ENCODE data around the gene CD200.

CD200 gene, protein sequence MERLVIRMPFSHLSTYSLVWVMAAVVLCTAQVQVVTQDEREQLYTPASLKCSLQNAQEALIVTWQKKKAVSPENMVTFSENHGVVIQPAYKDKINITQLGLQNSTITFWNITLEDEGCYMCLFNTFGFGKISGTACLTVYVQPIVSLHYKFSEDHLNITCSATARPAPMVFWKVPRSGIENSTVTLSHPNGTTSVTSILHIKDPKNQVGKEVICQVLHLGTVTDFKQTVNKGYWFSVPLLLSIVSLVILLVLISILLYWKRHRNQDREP

DNA sequence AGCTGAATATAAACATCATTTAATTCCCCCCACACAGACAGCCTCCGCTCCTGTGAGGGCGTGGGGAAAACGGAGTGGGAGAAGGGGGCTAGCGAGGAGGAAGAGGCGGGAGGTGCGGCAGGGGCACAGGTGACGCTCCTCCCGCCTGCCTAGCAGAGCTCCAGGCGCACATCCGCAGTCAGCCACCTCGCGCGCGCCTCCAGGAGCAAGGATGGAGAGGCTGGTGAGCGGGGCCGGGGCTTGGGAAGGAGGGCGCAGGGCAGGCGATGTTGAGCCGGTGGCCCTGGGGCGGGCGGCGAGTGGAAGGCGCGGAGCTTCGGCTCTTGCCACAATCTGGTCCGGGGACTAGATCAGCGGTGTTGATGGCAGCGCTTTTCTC lies at the start of gene CD200:
Gene CD200 (plus strand): TSS at position 155 of the 379 bp plus-strand sequence. CDS start 57 bp downstream, at position 212.
- Histone ChIP-seq H3K9ac (ENCODE audit: low read depth, low read length) (peak within 1 kb of the TSS; percentile 97), H3K9me3 (ENCODE audit: control insufficient read depth, insufficient read depth, low read length) (no peaks in the 10 kb centered on the region; the same call in 1 of the 2 replicates)

DNA sequence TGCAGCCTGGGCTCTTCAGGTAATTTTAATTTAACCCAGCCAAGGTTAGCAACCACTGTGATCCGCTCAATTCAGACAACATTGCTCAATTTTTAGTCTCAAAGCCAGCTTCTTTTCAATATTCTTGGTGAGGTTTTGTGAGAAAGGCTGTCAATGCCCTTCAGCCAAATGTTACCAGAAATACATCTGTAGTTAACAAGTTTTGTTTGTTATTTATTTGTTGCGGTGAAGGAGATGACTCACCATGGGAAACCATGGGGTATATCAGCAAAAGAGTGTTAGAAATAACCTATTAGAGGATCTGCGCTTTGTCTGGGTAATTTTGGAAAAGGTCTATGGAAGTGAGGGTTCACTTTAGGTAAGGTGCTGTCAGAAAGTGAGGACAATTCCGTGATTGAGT lies 43.9 kb upstream of the CD200 start:
- Histone ChIP-seq H3K9me3 (ENCODE audit: control insufficient read depth, insufficient read depth, low read length) (no peaks in the 10 kb centered on the region), H3K4me1 (ENCODE audit: insufficient read depth, low read length) (no peaks in the 10 kb centered on the region), H3K9ac (ENCODE audit: low read depth, low read length) (no peak overlapping the region), H3K36me3 (ENCODE audit: insufficient read depth, low read length) (no peaks in the 10 kb centered on the region)

More for the DNA sequence above, at the start of gene CD200:
- Histone ChIP-seq H3K4me1 (ENCODE audit: insufficient read depth, low read length) (peaks cover 16% of the 10 kb centered on the region), H3K36me3 (ENCODE audit: insufficient read depth, low read length) (no peaks in the 10 kb centered on the region; the same call in 1 of the 2 replicates)

DNA sequence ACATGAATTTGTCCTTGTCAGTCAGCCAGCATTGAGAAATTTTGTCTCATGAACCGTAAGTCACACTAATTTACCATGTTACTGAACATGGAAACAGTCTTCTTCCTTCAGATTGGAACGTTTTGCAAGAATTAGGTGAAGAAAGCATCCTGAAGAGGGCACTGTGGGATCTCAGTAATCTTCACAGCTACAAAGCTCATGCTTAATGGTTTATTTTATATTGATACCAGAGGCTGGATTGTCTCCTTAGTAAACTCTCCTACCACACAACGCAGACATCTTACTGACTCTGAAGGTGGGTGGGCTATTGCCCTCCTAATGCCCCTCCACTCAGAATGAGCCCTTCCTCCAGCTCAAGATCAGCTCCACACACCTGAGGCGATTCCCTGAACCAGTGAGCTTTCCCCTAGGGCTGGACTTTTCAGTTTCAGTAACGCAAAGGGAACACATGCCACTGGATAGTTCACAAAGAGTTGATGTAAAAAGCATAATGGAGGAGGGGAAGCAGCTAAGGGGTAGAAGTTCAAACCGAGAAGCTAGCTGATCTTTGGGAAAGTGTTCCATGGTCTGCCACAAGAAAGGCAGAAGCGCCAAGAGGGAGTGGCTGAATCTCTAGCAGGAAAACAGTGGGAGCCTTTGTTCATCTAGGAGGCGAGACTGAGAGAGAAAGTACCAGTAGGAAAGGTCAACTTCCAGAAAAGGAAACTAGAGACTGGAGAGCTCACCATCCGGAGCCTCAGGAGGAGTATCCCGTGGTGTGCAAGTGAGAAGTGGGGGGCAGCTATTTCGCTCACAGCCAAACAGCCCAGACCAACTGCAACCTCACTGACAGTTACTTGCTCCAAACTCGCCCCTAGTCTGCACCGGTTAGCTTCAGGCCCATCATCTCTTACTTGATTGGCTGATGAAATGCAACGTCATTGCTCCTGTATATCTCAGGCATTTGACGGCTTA lies 39.3 kb upstream of the CD200 start, which contains the start of gene SLC9C1:
Gene SLC9C1 (minus strand): TSS at position 849 of the 954 bp plus-strand sequence. CDS start 7,425 bp downstream, outside the sequence.
- Histone ChIP-seq H3K9me3 (ENCODE audit: control insufficient read depth, insufficient read depth, low read length) (no peaks in the 10 kb centered on the region), H3K9ac (ENCODE audit: low read depth, low read length) (peak within 1 kb of the TSS; percentile 62), H3K4me1 (ENCODE audit: insufficient read depth, low read length) (no peaks in the 10 kb centered on the region), H3K36me3 (ENCODE audit: insufficient read depth, low read length) (no peaks in the 10 kb centered on the region)

DNA sequence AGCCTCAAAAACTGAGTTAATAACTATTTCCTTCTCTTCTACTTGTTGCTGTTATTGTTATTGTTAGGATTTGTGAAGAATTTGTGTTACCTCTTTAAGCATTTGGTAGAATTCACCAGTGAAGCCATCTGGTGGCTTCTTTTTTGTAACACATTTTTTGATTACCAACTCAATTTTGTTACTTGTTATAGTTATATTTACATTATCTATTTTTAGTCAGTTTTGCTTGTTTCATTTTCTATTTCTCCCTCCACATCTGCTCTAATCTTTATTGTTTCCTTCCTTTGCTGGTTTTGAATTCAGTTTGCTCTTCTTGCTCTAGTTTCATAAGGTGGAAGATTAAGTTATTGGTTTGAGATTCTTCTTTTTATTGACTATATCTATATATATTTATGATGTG lies 35.2 kb upstream of the CD200 start:
- H3K36me3 ChIP-seq (ENCODE audit: insufficient read depth, low read length), result peaks cover 2% of the 10 kb centered on the region; the same call in 1 of the 2 replicates
- 0 out of 2 replicates have a peak, but pooled peaks cover 8% of the 10 kb centered on the region for H3K9me3 ChIP-seq (ENCODE audit: control insufficient read depth, insufficient read depth, low read length)
- H3K4me1 ChIP-seq (ENCODE audit: insufficient read depth, low read length), result peaks cover 6% of the 10 kb centered on the region; the same call in 1 of the 2 replicates
- H3K9ac ChIP-seq (ENCODE audit: low read depth, low read length), result no peak overlapping the region

DNA sequence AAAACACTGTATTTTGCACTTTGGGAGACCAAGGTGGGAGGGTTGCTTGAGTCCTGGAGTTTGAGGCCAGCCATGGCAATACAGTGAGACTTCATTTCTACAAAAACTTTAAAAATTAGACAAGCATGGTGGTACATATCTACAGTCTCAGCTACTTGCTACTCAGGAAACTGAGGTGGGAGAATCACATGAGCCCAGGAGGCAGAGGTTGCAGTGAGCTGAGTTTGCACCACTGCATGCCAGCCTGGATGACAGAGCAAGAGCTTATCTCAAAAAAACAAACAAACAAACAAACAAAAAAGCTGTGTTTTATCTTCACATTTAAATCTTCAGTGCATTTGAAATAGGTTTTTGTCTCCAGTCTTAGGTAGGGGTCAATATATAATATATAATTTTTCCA lies 34.2 kb upstream of the CD200 start:
- peaks cover 6% of the 10 kb centered on the region; the same call in 1 of the 2 replicates for H3K4me1 ChIP-seq (ENCODE audit: insufficient read depth, low read length)

DNA sequence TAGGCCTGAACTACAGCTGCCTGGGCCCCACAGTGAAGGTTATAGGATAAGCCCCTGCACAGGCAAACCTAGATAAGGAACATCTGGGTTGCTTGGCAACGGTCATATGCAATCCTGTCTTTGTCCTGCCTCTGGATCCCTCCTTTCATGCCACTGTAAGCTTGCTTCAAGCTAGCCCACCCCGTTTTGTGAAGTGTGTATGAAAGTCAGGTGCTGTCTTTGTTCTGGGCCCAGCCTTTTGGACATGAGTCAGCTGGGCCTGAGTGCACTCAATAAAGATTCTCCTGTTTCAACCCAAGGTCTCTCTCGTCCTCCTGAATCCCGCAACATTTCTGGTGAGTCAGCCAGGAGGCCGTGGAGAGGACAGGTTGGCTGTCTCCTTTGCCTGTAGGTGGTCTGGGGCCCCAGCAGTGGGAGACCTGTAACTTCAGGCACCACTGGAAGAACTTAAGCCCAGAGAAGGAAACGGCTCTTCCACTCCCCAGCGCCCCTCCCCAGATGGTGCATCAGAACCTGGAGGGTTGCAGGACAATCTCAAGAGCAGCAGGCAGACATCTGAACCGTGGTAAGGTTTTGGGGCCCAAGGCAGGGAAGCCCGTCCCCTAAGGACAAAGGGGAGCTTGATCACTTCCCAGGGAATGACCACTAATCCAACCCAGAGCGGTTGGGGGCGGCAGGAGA lies 30.7 kb upstream of the CD200 start:
- Histone ChIP-seq H3K4me1 (ENCODE audit: insufficient read depth, low read length) (peaks cover 17% of the 10 kb centered on the region), H3K9ac (ENCODE audit: low read depth, low read length) (peak overlapping the region; percentile 64; the same call in 1 of the 2 replicates), H3K9me3 (ENCODE audit: control insufficient read depth, insufficient read depth, low read length) (0 out of 2 replicates have a peak, but pooled peaks cover 8% of the 10 kb centered on the region), H3K36me3 (ENCODE audit: insufficient read depth, low read length) (peaks cover 2% of the 10 kb centered on the region; the same call in 1 of the 2 replicates)

More for the DNA sequence above, 34.2 kb upstream of the CD200 start:
- no peak overlapping the region for H3K9ac ChIP-seq (ENCODE audit: low read depth, low read length)
- H3K36me3 ChIP-seq (ENCODE audit: insufficient read depth, low read length), result peaks cover 2% of the 10 kb centered on the region; the same call in 1 of the 2 replicates
- 0 out of 2 replicates have a peak, but pooled peaks cover 8% of the 10 kb centered on the region for H3K9me3 ChIP-seq (ENCODE audit: control insufficient read depth, insufficient read depth, low read length)

DNA sequence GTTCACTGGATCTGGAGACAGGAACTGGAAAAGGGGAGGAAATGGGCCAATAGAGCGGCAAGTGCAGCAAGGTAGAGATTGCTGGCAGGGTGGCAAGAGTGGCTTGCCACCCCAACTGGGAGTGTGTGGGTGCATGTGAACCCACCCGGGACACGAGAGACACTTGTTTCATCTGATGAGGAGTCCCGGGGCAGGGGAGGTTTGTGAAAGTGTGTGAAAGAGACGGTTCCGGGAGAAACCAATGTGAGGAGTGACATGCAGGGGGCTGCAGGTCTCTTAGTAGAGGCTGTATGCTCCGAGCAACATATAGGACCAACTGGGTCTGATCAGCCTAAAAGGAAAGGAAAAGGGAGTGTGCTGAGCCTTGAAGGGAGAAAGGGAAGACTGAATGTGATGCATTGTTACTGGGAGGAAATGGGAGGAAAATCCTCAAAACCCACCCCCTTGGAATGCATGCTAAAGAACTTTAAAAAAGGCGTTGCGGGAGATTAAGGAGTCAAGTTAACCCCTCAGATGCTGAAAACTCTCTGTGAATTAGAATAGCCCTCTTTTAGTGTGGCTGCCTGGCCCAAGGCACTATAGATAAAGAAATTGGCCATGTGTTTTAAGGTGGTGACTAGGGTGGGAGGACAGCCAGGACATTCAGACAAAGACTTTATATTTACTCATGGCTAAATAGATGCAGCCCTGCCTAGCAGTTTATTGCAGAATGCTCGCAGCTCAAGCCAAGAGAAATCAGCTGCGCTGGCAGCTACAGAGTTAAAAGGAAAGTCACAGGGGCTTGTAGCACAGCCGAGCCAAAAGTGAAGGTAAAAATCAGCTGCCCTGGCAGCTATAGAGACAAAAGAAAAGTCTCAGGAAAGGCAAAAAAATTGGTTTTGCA lies 29.8 kb upstream of the CD200 start:
- Histone ChIP-seq H3K9ac (ENCODE audit: low read depth, low read length) (peak overlapping the region; percentile 64), H3K4me1 (ENCODE audit: insufficient read depth, low read length) (peaks cover 17% of the 10 kb centered on the region), H3K9me3 (ENCODE audit: control insufficient read depth, insufficient read depth, low read length) (0 out of 2 replicates have a peak, but pooled peaks cover 8% of the 10 kb centered on the region), H3K36me3 (ENCODE audit: insufficient read depth, low read length) (peaks cover 2% of the 10 kb centered on the region; the same call in 1 of the 2 replicates)

DNA sequence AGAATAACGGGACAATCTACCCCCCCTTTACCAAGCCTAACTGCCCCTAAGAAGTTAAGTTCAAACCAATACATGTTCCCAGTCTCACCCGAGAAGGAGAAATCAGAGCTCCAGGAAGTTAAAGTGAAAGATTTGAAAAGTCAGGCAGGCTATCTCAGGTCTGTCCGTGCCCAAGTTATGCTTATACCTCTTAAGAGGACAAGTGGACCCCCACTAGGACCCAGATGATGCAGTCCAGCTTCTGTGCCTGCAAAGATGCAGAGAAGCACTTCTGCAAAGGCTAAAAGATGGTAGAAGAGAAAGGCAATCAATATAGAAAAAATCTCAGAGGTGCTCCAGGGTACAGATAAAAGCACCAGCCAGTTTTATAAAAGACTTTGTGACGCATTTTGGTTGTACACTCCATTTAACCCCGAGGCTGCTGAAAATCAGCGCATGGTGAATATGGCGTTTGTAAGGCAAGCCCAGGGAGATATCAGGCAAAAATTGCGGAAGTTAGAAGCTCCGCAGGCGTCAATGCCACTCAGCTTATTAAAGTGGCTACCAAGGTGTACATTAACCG lies 29.1 kb upstream of the CD200 start:
- 0 out of 2 replicates have a peak, but pooled peaks cover 8% of the 10 kb centered on the region for H3K9me3 ChIP-seq (ENCODE audit: control insufficient read depth, insufficient read depth, low read length)
- peaks cover 21% of the 10 kb centered on the region for H3K4me1 ChIP-seq (ENCODE audit: insufficient read depth, low read length)
- H3K36me3 ChIP-seq (ENCODE audit: insufficient read depth, low read length), result peaks cover 2% of the 10 kb centered on the region; the same call in 1 of the 2 replicates
- H3K9ac ChIP-seq (ENCODE audit: low read depth, low read length), result peak overlapping the region; percentile 64

DNA sequence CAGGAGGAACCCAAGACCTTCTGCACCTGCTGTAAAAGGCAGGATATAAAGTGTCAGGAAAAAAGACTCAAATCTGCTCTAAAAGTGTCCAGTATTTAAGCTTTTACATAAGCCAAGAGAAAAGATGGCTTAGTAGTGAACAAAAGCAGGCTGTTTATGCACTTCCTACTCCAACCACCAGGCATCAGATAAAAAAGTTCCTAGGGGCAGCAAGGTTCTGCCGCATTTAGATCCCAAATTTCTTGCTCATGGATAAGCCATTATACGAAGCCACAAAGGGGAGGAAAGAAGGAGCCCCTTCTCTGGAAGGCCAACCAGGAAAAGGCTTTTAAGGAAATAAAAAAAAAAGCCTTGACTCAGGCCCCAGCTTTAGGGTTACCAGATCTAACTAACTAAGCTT lies 28.3 kb upstream of the CD200 start:
- H3K9me3 ChIP-seq (ENCODE audit: control insufficient read depth, insufficient read depth, low read length), result 0 out of 2 replicates have a peak, but pooled peaks cover 8% of the 10 kb centered on the region
- peaks cover 2% of the 10 kb centered on the region; the same call in 1 of the 2 replicates for H3K36me3 ChIP-seq (ENCODE audit: insufficient read depth, low read length)
- H3K9ac ChIP-seq (ENCODE audit: low read depth, low read length), result peak overlapping the region; percentile 64
- peaks cover 21% of the 10 kb centered on the region for H3K4me1 ChIP-seq (ENCODE audit: insufficient read depth, low read length)

DNA sequence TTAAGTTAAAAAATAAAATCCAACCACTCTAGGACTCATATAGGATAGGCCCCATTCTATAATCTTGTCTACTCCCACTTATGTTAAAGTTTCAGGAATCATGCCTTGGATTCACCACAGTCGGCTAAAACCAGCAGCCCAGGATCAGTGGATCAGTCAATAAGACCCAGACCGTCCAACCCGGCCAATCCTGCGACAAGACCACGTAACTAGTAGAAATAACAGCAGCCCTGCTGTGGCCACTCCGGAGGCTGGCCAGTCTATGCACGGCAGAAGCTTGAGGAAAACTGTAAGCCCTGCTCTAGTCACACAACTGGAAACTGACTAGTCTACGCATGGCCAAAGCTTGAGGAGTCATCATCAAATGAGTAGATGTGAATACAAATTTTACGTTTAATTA lies 26.1 kb upstream of the CD200 start:
- Histone ChIP-seq H3K36me3 (ENCODE audit: insufficient read depth, low read length) (peaks cover 2% of the 10 kb centered on the region; the same call in 1 of the 2 replicates), H3K4me1 (ENCODE audit: insufficient read depth, low read length) (peaks cover 21% of the 10 kb centered on the region), H3K9ac (ENCODE audit: low read depth, low read length) (no peak overlapping the region), H3K9me3 (ENCODE audit: control insufficient read depth, insufficient read depth, low read length) (0 out of 2 replicates have a peak, but pooled peaks cover 4% of the 10 kb centered on the region)

DNA sequence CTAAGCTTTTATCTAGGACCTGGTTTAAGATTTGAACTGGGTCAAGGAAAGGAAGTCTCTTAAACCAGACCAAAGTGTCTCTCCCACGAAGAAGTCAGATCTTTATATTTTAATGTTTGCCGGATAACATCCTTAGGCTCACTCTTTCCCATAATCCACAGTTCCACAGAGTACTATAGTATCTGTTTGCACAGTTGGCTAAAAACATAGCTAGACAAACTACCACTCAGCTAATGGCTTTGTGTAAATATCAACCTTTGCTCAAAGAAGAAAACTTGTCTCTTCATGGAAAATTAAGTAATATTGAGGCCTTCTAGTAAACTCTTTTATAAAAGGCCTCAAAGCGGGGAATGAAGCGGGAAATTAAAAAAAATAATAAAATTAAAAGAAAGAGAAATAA lies 25.4 kb upstream of the CD200 start:
- Histone ChIP-seq H3K9ac (ENCODE audit: low read depth, low read length) (no peak overlapping the region), H3K4me1 (ENCODE audit: insufficient read depth, low read length) (peaks cover 15% of the 10 kb centered on the region), H3K9me3 (ENCODE audit: control insufficient read depth, insufficient read depth, low read length) (no peaks in the 10 kb centered on the region), H3K36me3 (ENCODE audit: insufficient read depth, low read length) (no peaks in the 10 kb centered on the region)

DNA sequence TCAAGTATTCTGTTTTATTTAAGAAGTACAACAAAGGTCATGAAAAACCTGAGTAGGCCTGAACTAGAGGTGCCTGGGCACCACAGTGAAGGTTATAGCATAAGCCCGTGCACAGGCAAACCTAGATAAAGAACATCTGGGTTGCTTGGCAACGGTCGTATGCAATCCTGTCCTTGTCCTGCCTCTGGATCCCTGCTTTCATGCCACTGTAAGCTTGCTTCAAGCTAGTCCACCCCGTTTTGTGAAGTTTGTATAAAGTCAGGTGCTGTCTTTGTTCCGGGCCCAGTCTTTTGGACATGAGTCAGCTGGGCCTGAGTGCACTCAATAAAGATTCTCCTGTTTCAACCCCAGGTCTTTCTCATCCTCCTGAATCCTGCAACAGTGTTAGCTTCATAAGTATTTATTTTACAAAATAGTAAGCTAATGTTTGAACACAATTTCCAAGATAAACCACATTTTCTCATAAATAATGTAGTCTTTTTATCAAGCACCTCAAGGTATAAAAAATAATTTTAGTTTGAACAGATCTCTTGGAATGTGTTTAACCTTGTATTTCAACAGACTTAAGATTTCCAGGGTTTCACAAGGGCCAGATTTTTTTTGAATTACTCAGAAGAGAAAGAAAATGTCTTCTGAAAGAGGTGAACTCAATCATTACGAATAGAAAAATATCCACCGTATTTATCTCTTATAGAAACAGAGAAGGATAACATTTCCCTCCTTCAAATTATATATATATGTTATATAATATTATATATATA lies 24.6 kb upstream of the CD200 start:
- Histone ChIP-seq H3K36me3 (ENCODE audit: insufficient read depth, low read length) (no peaks in the 10 kb centered on the region; the same call in 1 of the 2 replicates), H3K4me1 (ENCODE audit: insufficient read depth, low read length) (peaks cover 15% of the 10 kb centered on the region), H3K9ac (ENCODE audit: low read depth, low read length) (no peak overlapping the region), H3K9me3 (ENCODE audit: control insufficient read depth, insufficient read depth, low read length) (no peaks in the 10 kb centered on the region)

Data from ES-I3 (cell line).